GM12874 (cell line): Measurements from ENCODE around the gene SLC25A13.

ENCODE experiments used
- TF ChIP-seq, protein P1 (sequence below): IDR thresholded peaks from 2 replicates; pipeline ENCODE4 v1.5.1; 2011; ENCODE audit warnings: low read depth, mild to moderate bottlenecking, control low read depth, low read length, moderate library complexity; ENCODE audit not compliant: insufficient read depth

The SLC25A13 gene, protein sequence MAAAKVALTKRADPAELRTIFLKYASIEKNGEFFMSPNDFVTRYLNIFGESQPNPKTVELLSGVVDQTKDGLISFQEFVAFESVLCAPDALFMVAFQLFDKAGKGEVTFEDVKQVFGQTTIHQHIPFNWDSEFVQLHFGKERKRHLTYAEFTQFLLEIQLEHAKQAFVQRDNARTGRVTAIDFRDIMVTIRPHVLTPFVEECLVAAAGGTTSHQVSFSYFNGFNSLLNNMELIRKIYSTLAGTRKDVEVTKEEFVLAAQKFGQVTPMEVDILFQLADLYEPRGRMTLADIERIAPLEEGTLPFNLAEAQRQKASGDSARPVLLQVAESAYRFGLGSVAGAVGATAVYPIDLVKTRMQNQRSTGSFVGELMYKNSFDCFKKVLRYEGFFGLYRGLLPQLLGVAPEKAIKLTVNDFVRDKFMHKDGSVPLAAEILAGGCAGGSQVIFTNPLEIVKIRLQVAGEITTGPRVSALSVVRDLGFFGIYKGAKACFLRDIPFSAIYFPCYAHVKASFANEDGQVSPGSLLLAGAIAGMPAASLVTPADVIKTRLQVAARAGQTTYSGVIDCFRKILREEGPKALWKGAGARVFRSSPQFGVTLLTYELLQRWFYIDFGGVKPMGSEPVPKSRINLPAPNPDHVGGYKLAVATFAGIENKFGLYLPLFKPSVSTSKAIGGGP

DNA sequence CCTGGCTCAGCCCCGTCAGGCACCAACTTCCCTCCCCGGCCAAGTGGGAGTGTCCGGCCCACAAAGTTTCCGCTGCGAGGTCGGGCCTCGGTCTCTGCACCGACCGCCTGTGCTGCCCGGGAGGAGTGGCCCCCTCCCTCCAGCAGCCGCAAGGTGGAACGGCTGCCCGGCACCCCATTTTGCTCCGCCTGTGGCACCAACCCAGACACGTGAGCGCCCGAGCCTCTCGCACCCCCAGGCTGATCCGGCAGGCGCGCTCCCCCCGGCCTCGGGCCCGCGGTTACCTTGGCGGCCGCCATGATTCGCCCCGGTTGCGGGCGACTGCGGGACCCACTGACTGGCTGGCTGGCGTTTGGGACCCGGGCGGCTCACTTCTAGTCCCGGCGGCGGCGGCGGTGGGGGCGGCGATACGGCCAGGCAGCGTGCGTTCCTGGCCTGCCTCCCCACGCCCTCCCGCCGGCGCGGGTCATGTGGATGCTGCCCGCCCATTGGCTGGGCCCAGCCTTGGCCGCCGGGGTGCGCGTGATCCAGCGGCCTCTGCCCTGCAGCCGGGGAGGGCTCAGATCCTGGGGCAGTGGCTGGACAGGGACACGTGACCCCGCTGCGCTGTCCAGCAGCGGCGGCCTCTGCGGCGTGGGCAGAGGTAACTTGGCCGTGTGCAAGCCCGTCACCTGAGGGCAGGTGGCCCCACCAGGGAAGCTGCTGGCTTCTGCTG is at the start of gene SLC25A13:
TSS of gene SLC25A13 (minus strand) at position 441 of the 715 bp plus-strand sequence. CDS start at position 299, 142 bp downstream.
- TF ChIP-seq, protein P1, sequence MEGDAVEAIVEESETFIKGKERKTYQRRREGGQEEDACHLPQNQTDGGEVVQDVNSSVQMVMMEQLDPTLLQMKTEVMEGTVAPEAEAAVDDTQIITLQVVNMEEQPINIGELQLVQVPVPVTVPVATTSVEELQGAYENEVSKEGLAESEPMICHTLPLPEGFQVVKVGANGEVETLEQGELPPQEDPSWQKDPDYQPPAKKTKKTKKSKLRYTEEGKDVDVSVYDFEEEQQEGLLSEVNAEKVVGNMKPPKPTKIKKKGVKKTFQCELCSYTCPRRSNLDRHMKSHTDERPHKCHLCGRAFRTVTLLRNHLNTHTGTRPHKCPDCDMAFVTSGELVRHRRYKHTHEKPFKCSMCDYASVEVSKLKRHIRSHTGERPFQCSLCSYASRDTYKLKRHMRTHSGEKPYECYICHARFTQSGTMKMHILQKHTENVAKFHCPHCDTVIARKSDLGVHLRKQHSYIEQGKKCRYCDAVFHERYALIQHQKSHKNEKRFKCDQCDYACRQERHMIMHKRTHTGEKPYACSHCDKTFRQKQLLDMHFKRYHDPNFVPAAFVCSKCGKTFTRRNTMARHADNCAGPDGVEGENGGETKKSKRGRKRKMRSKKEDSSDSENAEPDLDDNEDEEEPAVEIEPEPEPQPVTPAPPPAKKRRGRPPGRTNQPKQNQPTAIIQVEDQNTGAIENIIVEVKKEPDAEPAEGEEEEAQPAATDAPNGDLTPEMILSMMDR = no peak

DNA sequence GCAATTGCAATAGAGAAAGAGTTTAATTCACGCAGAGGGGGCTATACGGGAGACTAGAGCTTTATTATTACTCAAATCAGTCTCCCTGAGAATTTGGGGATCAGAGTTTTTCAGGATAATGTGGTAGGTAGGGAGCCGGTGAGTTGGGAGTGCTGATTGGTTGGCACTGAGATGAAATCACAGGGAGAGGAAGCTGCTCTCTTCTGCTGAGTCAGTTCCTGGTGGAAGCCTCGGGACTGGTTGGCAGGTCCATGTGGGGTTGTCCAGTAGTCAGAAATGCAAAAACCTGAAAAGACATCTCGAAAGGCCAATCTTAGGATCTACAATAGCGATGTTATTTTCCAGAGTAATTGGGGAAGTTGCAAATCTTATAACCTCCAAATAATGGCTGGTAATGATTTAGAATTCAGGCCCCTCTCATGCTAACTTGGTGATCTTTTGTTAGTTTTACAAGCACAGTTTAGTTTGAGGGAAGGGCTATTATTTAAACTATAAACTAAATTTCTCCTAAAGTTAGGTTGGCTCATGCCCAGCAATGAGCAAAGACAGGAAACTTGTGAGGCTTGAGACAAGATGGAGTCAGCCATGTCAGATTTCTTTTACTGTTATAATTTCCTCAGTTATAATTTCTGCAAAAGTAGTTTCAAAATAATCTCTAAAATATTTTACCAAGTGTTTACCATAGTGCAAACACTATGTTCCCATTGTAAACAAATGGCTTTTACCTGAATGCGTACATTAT is 39.4 kb upstream of the SLC25A13 start:
- TF ChIP-seq, protein P1 = no peak

DNA sequence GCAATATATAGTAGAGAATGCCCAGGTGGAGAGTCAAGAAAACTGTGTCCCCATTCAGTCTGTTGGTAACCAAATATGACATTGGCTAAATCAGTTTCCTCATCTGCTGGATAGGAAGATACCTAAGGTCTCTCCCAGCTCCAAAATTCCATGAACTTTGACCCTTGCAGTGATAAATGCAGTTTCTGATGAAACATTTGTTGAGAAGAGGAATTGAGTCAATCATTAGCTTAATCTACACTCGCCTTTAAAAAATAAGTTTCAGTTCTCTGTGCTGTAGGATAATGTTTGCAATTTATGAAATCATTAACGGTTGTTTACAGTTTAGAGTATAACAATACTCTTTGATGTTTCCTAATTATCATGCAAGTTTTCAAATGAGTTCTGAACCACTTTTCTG is 38.0 kb upstream of the SLC25A13 start:
- TF ChIP-seq, protein P1 = no peak

DNA sequence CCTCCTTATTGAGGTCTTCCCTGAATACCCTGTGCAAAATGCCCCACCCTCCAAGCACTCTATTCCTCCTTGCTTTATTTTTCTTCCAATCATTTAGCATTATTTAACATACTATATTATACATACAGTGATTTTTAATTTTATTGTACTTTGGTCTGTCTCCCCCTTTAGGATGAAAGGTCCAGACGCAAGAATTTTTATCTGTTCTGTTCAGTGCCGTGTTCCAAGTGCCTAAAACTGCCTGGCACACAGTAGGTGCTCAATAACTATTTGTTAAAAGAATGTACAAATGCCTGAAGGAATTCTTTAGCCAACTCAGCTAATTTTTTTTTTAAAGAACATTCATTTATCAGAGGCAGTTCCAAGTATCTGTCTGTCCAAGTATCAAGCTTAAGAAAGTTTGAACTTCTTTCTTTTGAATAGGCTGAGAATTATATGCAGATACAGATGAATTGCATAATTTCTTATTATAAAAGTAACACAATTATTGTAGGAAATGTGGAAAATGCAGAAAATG is 34.1 kb upstream of the SLC25A13 start:
- TF ChIP-seq, protein P1 = no peak

DNA sequence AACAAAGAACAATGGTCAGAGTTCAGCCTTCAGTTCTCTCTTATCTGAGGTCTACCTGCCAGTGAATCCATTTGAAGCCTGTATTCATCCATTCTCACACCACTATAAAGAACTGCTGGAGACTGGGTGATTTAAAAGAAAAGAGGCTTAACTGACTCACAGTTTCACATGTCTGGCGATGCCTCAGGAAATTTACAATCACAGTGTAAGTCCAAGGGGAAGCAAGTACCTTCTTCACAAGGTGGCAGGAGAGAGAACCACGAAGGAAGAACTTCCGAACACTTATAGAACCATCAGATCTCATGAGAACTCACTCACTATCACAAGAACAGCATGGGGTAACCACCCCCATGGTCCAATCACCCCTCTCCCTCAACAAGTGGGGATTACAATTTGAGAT is 33.0 kb upstream of the SLC25A13 start:
- TF ChIP-seq, protein P1 = no peak

DNA sequence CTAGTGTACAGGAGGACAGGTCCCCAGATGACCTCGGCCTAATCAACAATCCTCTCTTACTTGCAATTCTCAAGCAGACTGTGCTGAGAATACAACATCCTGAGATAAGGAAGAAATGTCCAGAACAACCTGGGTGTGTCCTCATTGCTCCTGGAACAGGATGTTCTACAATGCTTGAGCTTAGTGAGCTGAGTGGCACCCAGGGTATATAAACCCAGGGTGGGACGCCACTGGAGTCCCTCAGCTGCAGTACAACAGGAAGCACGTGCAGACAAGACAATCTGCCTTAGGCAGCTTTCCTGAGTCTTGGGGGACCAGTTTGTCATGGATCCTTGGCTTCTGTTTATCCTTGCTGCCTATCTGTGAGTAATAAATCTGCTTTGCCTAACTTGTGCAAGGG is 27.7 kb upstream of the SLC25A13 start:
- TF ChIP-seq, protein P1 = no peak
